Spleen (tissue), 11 donors: ENCODE data around the gene INO80. TPM values are rescaled to one million over a fixed set of nuclear protein-coding genes. Genes with fewer than 3 reads are reported as not detected.

Source experiments
- DNase-seq: peaks from one replicate; pipeline ENCODE4 v3.0.0-alpha.2; 2020
- H3K27ac ChIP-seq, 8 donors: fragments of 200-600 bp; sonication (generic) in 7 of 8; 1 replicate in 4 of 8; 2 replicates in 4 of 8; pipeline versions ENCODE4 v1.5.0 to v1.8.0; 2016 to 2021; ENCODE audit warnings: inconsistent platforms in 4 of 8, mild to moderate bottlenecking in 4 of 8, moderate library complexity in 1 of 8
- H3K27me3 ChIP-seq, 7 donors: fragments of 200-600 bp; sonication (generic) in 6 of 7; replicated peaks in 1 of 7; 1 replicate in 4 of 7; 2 replicates in 3 of 7; pipeline versions ENCODE4 v1.5.0 to v1.8.0; 2016 to 2021; ENCODE audit warnings: inconsistent platforms in 3 of 7, mild to moderate bottlenecking in 1 of 7
- H3K36me3 ChIP-seq, 6 donors: fragments of 200-600 bp; sonication (generic) in 5 of 6; 1 replicate in 4 of 6; 2 replicates in 2 of 6; pipeline versions ENCODE4 v1.5.0 to v1.8.0; 2016 to 2021; ENCODE audit warnings: inconsistent platforms in 2 of 6
- H3K4me1 ChIP-seq, 6 donors: fragments of 200-600 bp; sonication (generic) in 5 of 6; 1 replicate in 3 of 6; 2 replicates in 3 of 6; pipeline versions ENCODE4 v1.5.0 to v1.8.0; 2016 to 2021; ENCODE audit warnings: inconsistent platforms in 3 of 6
- H3K4me3 ChIP-seq, 8 donors: fragments of 200-600 bp; sonication (generic) in 7 of 8; 1 replicate in 4 of 8; 2 replicates in 4 of 8; pipeline versions ENCODE4 v1.5.0 to v1.8.0; 2016 to 2021; ENCODE audit warnings: inconsistent platforms in 4 of 8, mild to moderate bottlenecking in 4 of 8, moderate library complexity in 2 of 8
- H3K9me3 ChIP-seq, 8 donors: fragments of 200-600 bp; sonication (generic) in 7 of 8; 1 replicate in 4 of 8; 2 replicates in 4 of 8; pipeline versions ENCODE4 v1.5.0 to v1.8.0; 2016 to 2021; ENCODE audit warnings: inconsistent platforms in 4 of 8
- POLR2A ChIP-seq, 3 donors: fragments of 450-650 bp; IDR thresholded peaks; one replicate each; pipeline ENCODE4 v1.5.1; 2017; ENCODE audit warnings: antibody characterized with exemption in 3 of 3, mild to moderate bottlenecking in 1 of 3
- POLR2AphosphoS5 ChIP-seq, 3 donors: sonication (generic); formaldehyde crosslinking; IDR thresholded peaks; one replicate each; pipeline ENCODE4 v1.5.1; 2017; ENCODE audit warnings: antibody characterized with exemption in 3 of 3
- WGBS, 5 donors: extraction: QIAGEN DNeasy Blood & Tissue Kit in 3 of 5; methylation state at CpG; one replicate each; pipeline versions ENCODE4 v1.1.5 to v1.1.7; 2013 to 2018; 5-methylcytosine and 5-hydroxymethylcytosine counted together
- intact Hi-C: fragments of 100-400 bp; cut with DNase I; formaldehyde crosslinking; loops from one replicate; pipeline ENCODE4 v1.15.0; 2023; ENCODE audit warnings: low total_unique reads
- polyA plus RNA-seq, 3 donors: library from polyadenylated mRNA; stranded (reverse); fragments of 200-250 nt; gene quantifications; one replicate each; pipeline ENCODE4 v1.2.1, GENCODE V29; 2013
- total RNA-seq, 7 donors: library from RNA; depleted of rRNA in 3 of 7; stranded (reverse); fragments of >200 nt in 3 of 7; fragmentation: NEBNext Ultra II Directional in 4 of 7; extraction: Animal tissue kit (Norgen Biotek cat#: 25700) in 4 of 7; gene quantifications; one replicate each; pipeline versions ENCODE4 v1.1.0 to v1.2.1, GENCODE V29; 2016 to 2021
- TF ChIP-seq, protein P1 (sequence below), 11 experiments: fragments of 200-600 bp in 7 of 11; fragments of 450-650 bp in 4 of 11; sonication (generic) in 4 of 11; IDR thresholded peaks in 8 of 11; conservative IDR thresholded peaks in 3 of 11; 1 replicate in 7 of 11; 2 replicates in 4 of 11; pipeline versions ENCODE4 v1.4.0 to v1.8.0; 2016 to 2021; ENCODE audit warnings: antibody characterized with exemption in 11 of 11, inconsistent platforms in 4 of 11, mild to moderate bottlenecking in 1 of 11
- donor health status: healthy with polysubstance abuse.
- donor health status: DM: no; HTN: no; CAD: no; lungs with moderate emphysema.
- donor health status: DM: no; HTN: no; CAD: no.
- donor health status: Bipolar disorder and iron deficiency.
- donor health status: healthy.
- donor health status: DM: no; HTN: no; CAD: no.
- donor health status: DM: yes; HTN: yes; CAD: no.

INO80 gene
- total and polyA plus RNA-seq, 10 donors = 5.2 to 39.4 (median 25.9) TPM

DNA sequence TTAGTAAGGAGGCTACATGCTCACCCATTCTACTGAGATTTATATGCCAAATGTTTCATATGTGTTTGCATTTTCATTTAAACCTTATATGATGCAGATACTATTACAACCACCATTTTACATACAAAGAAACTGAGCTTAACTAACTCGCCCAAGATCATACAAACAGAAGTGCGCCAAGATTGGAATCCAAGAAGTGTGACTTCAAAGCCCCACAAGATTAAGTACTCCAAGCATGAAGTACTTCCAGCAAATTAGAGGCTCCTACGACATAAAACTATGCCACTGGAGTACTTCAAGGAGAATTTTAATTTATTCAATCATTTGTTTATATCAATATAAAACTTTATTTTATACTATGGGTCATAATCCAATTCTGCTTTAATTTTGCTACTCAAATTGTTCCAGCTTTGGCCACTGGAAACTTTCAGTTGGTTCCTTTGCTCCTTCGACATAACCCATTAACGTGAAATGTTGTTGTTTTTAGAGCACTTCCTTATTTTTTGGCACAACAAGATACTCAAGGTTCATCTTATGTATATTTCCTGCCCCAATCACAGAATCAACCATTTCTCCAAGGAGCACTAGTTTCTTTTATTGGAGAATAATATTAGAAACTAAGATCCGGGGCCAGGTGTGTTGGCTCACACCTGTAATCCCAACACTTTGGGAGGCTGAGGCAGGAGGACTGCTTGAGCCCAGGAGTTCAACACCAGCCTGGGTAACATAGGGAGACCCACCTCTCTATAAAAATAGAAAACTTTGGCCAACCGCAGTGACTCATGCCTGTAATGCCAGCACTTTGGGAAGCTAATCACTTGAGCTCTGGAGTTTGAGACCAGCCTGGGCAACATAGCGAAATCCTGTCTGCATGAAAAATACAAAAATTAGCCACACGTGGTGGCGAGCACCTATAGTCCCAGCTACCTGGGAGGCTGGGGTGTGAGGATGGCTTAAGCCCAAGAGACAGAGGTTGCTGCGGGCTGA lies 10.4 kb downstream of the INO80 start:
- H3K9me3 ChIP-seq = no peaks in the 10 kb centered on the region
- H3K36me3 ChIP-seq = peaks cover 0 to 44% (median 3%) of the 10 kb centered on the region in 6 donors
- no peaks in the 10 kb centered on the region for H3K27me3 ChIP-seq
- no peak overlapping the region for H3K4me3 ChIP-seq
- 83 to 90% (median 86%) methylated on average over 11 of the region's 11 CpGs for WGBS, 5 donors
- DNase-seq = no peak
- no peak overlapping the region for H3K27ac ChIP-seq
- TF ChIP-seq POLR2A (IDR thresholded peaks at IDR 0.05) (no peak), POLR2AphosphoS5 (IDR thresholded peaks at IDR 0.05) (no peak)
- TF ChIP-seq, protein P1, sequence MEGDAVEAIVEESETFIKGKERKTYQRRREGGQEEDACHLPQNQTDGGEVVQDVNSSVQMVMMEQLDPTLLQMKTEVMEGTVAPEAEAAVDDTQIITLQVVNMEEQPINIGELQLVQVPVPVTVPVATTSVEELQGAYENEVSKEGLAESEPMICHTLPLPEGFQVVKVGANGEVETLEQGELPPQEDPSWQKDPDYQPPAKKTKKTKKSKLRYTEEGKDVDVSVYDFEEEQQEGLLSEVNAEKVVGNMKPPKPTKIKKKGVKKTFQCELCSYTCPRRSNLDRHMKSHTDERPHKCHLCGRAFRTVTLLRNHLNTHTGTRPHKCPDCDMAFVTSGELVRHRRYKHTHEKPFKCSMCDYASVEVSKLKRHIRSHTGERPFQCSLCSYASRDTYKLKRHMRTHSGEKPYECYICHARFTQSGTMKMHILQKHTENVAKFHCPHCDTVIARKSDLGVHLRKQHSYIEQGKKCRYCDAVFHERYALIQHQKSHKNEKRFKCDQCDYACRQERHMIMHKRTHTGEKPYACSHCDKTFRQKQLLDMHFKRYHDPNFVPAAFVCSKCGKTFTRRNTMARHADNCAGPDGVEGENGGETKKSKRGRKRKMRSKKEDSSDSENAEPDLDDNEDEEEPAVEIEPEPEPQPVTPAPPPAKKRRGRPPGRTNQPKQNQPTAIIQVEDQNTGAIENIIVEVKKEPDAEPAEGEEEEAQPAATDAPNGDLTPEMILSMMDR (IDR thresholded peaks at IDR 0.05 in 8 of 11, conservative IDR thresholded peaks at IDR 0.05 in 3 of 11) = no peak
- H3K4me1 ChIP-seq = peaks cover 0 to 36% (median 12%) of the 10 kb centered on the region in 6 donors
- intact Hi-C loops = no loop called here

- Histone ChIP-seq H3K27me3 (no peaks in the 10 kb centered on the region), H3K4me3 (no peak overlapping the region), H3K9me3 (no peaks in the 10 kb centered on the region), H3K36me3 (peaks cover 0 to 39% (median 0%) of the 10 kb centered on the region in 6 donors), H3K4me1 (peaks cover 0 to 27% (median 14%) of the 10 kb centered on the region in 6 donors), H3K27ac (no peak overlapping the region)
- intact Hi-C loops = no loop called here
- no peak for TF ChIP-seq POLR2AphosphoS5 (IDR thresholded peaks at IDR 0.05)
- TF ChIP-seq, protein P1 (IDR thresholded peaks at IDR 0.05 in 8 of 11, conservative IDR thresholded peaks at IDR 0.05 in 3 of 11) = no peak
- no peak for TF ChIP-seq POLR2A (IDR thresholded peaks at IDR 0.05)
- no peak for DNase-seq
- WGBS, 5 donors = 87 to 100% (median 96%) methylated on average over 2 of the region's 2 CpGs
Measured at GRCh38 chr15:41104234-41104633, 11.8 kb downstream of the INO80 start.

DNA sequence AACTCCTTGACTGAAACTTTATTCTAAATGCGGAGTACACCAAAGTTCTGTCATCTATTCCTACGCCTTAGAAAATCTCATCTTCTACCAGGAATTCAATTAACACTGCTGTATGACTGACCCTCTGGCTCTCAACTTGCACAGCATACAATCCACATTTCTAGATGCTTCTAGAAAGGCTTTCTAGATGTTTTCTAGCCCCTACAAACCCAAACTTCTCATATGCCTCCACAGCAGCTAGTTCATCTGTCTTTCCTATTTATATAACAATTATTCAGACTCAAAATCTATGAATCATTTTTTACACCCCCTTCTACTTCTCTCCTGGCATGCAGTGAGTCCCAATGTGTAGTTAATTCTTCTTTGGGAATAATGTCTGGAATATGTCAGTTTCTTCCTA lies 13.2 kb downstream of the INO80 start:
- intact Hi-C loops = no loop called here
- WGBS, 5 donors = 95 to 100% (median 96%) methylated on average over 2 of the region's 2 CpGs

More for the DNA sequence above, 13.2 kb downstream of the INO80 start:
- no peaks in the 10 kb centered on the region for H3K27me3 ChIP-seq
- peaks cover 0 to 39% (median 5%) of the 10 kb centered on the region in 6 donors for H3K36me3 ChIP-seq
- no peaks in the 10 kb centered on the region for H3K9me3 ChIP-seq
- DNase-seq = no peak
- no peak overlapping the region for H3K4me3 ChIP-seq
- TF ChIP-seq POLR2AphosphoS5 (IDR thresholded peaks at IDR 0.05) (no peak), POLR2A (IDR thresholded peaks at IDR 0.05) (no peak)
- TF ChIP-seq, protein P1 (IDR thresholded peaks at IDR 0.05 in 8 of 11, conservative IDR thresholded peaks at IDR 0.05 in 3 of 11) = no peak
- H3K4me1 ChIP-seq = peaks cover 0 to 30% (median 14%) of the 10 kb centered on the region in 6 donors
- H3K27ac ChIP-seq = no peak overlapping the region
